Measurements from ENCODE around the gene NTRK2.

The NTRK2 gene

GRCh38 chr9:84940294-84940693 is 270.8 kb downstream of the NTRK2 start:
- TF ChIP-seq, protein P1, sequence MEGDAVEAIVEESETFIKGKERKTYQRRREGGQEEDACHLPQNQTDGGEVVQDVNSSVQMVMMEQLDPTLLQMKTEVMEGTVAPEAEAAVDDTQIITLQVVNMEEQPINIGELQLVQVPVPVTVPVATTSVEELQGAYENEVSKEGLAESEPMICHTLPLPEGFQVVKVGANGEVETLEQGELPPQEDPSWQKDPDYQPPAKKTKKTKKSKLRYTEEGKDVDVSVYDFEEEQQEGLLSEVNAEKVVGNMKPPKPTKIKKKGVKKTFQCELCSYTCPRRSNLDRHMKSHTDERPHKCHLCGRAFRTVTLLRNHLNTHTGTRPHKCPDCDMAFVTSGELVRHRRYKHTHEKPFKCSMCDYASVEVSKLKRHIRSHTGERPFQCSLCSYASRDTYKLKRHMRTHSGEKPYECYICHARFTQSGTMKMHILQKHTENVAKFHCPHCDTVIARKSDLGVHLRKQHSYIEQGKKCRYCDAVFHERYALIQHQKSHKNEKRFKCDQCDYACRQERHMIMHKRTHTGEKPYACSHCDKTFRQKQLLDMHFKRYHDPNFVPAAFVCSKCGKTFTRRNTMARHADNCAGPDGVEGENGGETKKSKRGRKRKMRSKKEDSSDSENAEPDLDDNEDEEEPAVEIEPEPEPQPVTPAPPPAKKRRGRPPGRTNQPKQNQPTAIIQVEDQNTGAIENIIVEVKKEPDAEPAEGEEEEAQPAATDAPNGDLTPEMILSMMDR (IDR thresholded peaks at IDR 0.05; ENCODE audit: extremely low read depth, missing control alignments), result no peak
- no peak for DNase-seq (ENCODE audit: low spot score)

GRCh38 chr9:84941792-84942191 is 272.3 kb downstream of the NTRK2 start:
- DNase-seq (ENCODE audit: low spot score), result no peak
- TF ChIP-seq, protein P1 (IDR thresholded peaks at IDR 0.05; ENCODE audit: extremely low read depth, missing control alignments), result no peak

GRCh38 chr9:84943482-84944050 is 274.0 kb downstream of the NTRK2 start:
- TF ChIP-seq, protein P1 (IDR thresholded peaks at IDR 0.05; ENCODE audit: extremely low read depth, missing control alignments), result no peak
- DNase-seq (ENCODE audit: low spot score), result no peak

DNA sequence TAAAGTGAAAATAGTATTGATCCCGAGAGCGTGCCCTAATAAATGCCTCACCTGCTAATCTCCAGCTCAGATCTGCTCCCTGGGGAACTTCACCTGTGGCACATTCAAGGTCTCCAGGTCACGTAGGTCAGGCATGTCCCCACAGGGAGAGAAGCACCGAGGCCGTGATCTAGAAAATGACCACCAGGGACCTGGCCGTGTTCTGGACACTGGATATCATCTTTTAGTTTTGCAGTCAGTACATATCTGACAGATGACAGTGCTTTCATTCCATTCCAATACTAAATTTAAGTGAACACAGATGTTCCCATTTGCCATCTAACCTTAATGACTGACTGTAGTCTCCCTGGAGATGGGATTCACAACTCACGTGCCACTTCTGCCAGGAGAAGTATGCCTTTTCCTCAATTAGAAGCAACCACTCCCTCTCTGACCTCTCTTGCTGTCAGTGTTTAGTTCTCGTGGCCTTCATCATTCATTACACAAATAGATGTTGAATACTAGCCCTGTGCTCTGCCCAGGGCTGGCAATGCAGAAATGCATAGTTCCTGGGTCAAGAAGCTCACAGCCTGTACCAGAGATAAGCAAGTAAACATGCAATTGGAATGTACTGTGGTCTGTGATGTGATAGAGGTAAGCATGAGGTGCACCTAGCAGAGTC is 276.5 kb downstream of the NTRK2 start:
- TF ChIP-seq, protein P1 (IDR thresholded peaks at IDR 0.05; ENCODE audit: extremely low read depth, missing control alignments), result no peak
- DNase-seq (ENCODE audit: low spot score), result no peak

DNA sequence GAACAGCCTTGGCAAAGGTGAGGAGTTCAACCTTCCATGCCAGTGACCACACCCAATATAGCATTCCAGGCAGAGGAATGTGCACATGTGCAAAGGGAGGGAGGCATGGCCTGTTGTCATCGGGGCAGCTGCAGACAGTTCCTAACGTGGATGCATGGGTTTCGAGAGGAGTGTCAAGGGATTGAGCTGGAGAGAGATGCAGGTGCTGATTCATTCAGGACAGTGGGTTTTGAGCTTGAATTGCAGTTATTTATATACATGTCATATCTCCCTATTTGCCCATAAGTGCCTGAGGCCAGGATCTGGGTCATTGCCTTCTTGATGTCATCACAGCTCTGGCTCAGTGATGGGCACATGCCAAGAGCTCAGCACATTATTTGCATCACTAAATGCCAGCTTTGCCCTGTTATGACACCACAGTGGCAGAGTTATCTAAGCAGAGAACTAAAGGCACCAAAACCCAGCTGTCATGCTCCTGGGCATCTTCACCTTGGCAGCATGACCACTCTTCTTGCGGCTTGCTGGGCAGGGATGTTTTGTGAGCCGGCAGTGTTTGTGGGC is 278.0 kb downstream of the NTRK2 start:
- TF ChIP-seq, protein P1 (IDR thresholded peaks at IDR 0.05; ENCODE audit: extremely low read depth, missing control alignments), result no peak
- DNase-seq (ENCODE audit: low spot score), result no peak

GRCh38 chr9:84949258-84949657 is 279.7 kb downstream of the NTRK2 start:
- no peak for DNase-seq (ENCODE audit: low spot score)

DNA sequence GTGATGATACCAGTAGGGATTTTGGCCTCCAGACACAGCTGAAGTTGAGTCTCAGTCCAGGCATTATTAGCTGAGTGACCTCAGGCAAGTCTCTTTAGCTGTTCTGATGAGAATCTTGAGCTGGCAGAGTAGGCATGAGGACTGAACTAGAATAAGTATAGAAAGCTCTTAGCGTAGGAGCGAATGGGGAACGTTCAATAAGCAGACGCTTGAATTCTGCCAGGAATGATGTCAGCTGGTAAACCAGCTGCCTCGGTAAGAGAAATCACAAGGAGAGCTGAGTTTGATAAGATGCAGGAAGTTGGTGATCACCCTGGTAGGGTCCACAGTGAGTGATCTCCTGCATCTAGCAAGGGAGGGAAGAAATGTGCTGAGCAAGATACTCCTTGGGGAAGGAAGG is 280.4 kb downstream of the NTRK2 start:
- TF ChIP-seq, protein P1 (IDR thresholded peaks at IDR 0.05; ENCODE audit: extremely low read depth, missing control alignments), result no peak

More at GRCh38 chr9:84949258-84949657, 279.7 kb downstream of the NTRK2 start:
- TF ChIP-seq, protein P1 (IDR thresholded peaks at IDR 0.05; ENCODE audit: extremely low read depth, missing control alignments), result no peak

More for the DNA sequence above, 280.4 kb downstream of the NTRK2 start:
- DNase-seq (ENCODE audit: low spot score), result no peak

All from GM20000 (cell line).